ENCODE measurements around the gene LCK.

LCK gene

DNA sequence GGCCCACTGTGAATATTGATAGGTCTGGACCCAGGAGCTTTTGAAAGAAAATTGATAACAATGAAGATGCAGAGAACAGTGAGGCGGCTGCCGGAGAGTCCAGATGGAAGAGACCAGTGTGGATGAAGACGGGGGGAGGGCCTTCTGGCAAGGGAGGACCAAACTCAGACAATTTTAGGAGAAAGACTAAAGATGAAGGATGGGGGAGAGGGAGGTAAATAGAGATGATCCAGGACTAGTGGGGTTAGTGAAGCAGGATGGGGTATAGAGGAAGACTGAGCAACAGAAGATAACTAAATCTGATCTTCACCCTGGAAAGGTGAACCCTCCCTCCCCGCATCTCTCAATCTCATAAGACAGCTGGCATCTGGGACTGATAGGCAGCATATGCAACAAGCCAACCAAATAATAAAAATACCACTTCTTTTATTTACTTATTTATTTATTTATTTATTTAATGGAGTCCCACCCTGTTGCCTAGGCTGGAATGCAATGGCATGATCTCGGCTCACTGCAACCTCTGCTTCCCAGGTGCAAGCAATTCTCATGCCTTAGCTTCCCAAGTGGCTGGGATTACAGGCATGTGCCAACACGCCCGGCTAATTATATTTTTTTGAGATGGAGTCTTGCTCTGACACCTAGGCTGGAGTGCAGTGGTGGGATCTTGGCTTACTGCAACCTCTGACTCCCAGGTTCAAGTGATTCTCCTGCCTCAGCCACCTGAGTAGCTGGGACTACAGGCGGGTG, 18.3 kb upstream of the LCK start:
- no peak overlapping the region for H2BK15ac ChIP-seq (ENCODE audit: low read depth, poor library complexity, severe bottlenecking)
- H3K14ac ChIP-seq (ENCODE audit: low read length in 2 of 2), result no peak overlapping the region
- no peaks in the 10 kb centered on the region for H3K9me3 ChIP-seq (ENCODE audit: control insufficient read depth, low read length)
- H3K18ac ChIP-seq (ENCODE audit: low read depth in 1 of 2, low read length in 2 of 2), result no peak overlapping the region
- no peak overlapping the region for H3K4me2 ChIP-seq (ENCODE audit: low read length, poor library complexity, severe bottlenecking)
- H2AK5ac ChIP-seq (ENCODE audit: low read length, severe bottlenecking), result no peak overlapping the region
- 98% methylated on average over 7 of the region's 8 CpGs for WGBS
- peaks cover 53 to 69% of the 10 kb centered on the region in 2 experiments for H3K36me3 ChIP-seq (ENCODE audit: control insufficient read depth in 1 of 2, insufficient read depth in 2 of 2, low read depth in 1 of 2, low read length in 2 of 2)
- H3K79me1 ChIP-seq (replicated peaks; ENCODE audit: low read length, poor library complexity, severe bottlenecking), result peaks cover 13% of the 10 kb centered on the region
- DNase-seq, result no peak
- no peaks in the 10 kb centered on the region for H3K27me3 ChIP-seq (ENCODE audit: control insufficient read depth in 1 of 2, insufficient read depth in 1 of 2, low read length in 2 of 2)
- H3K4me3 ChIP-seq (ENCODE audit: insufficient read depth in 1 of 2, low read depth in 1 of 2, low read length in 2 of 2), result no peak overlapping the region
- H2BK120ac ChIP-seq (ENCODE audit: low read depth, low read length), result no peak overlapping the region
- H3K27ac ChIP-seq (ENCODE audit: low read length, poor library complexity, severe bottlenecking), result no peak overlapping the region
- H3K4me1 ChIP-seq (ENCODE audit: control insufficient read depth, insufficient read depth, low read depth, low read length), result peaks cover 2% of the 10 kb centered on the region
- no peak overlapping the region for H3K23ac ChIP-seq (ENCODE audit: low read length in 2 of 2)
- H2AFZ ChIP-seq (ENCODE audit: low read depth, low read length), result no peak overlapping the region
- H2BK12ac ChIP-seq (ENCODE audit: low read length in 2 of 2), result no peak overlapping the region
- no peak overlapping the region for H2BK5ac ChIP-seq (ENCODE audit: low read depth, low read length, poor library complexity, severe bottlenecking)
- no peak overlapping the region for H3K4ac ChIP-seq (ENCODE audit: low read depth in 1 of 2, low read length in 2 of 2)
- no peak overlapping the region for H4K8ac ChIP-seq (ENCODE audit: low read length)
- H3K9ac ChIP-seq (ENCODE audit: low read length), result no peak overlapping the region
- no peak overlapping the region for H4K91ac ChIP-seq (ENCODE audit: low read length)

DNA sequence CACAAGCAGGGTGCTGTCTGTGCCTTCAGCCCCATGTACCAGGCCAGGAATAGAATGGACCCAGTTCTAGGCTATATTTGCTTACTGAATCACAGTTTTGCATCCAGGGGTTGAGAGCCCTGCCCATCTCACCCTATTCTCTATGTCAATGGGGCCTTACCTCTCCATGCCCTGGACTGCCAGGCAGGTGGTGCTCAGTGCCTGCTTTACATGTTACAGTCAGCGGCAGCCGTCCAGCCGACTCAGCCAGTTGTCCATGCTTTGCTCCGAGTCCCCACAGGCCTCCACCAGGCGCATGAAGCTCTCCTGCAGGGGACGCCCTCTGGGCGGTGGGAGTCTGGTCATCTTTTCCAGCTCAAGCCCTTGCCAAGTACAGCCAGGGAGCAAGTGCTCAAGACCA, 16.3 kb upstream of the LCK start:
- no peak overlapping the region for H2AFZ ChIP-seq (ENCODE audit: low read depth, low read length)
- H3K27me3 ChIP-seq (ENCODE audit: control insufficient read depth in 1 of 2, insufficient read depth in 1 of 2, low read length in 2 of 2), result no peaks in the 10 kb centered on the region
- H3K4me1 ChIP-seq (ENCODE audit: control insufficient read depth, insufficient read depth, low read depth, low read length), result peaks cover 5% of the 10 kb centered on the region
- no peak overlapping the region for H3K4me3 ChIP-seq (ENCODE audit: insufficient read depth in 1 of 2, low read depth in 1 of 2, low read length in 2 of 2)
- H3K36me3 ChIP-seq (ENCODE audit: control insufficient read depth in 1 of 2, insufficient read depth in 2 of 2, low read depth in 1 of 2, low read length in 2 of 2), result peaks cover 36 to 54% of the 10 kb centered on the region in 2 experiments
- H3K4ac ChIP-seq (ENCODE audit: low read depth in 1 of 2, low read length in 2 of 2), result no peak overlapping the region
- H3K79me1 ChIP-seq (replicated peaks; ENCODE audit: low read length, poor library complexity, severe bottlenecking), result peaks cover 3% of the 10 kb centered on the region
- no peaks in the 10 kb centered on the region for H3K9me3 ChIP-seq (ENCODE audit: control insufficient read depth, low read length)
- H3K18ac ChIP-seq (ENCODE audit: low read depth in 1 of 2, low read length in 2 of 2), result no peak overlapping the region
- no peak for DNase-seq
- H3K27ac ChIP-seq (ENCODE audit: low read length, poor library complexity, severe bottlenecking), result no peak overlapping the region
- H3K9ac ChIP-seq (ENCODE audit: low read length), result no peak overlapping the region
- H3K14ac ChIP-seq (ENCODE audit: low read length in 2 of 2), result no peak overlapping the region
- no peak overlapping the region for H2BK120ac ChIP-seq (ENCODE audit: low read depth, low read length)
- H2BK5ac ChIP-seq (ENCODE audit: low read depth, low read length, poor library complexity, severe bottlenecking), result no peak overlapping the region
- H2BK12ac ChIP-seq (ENCODE audit: low read length in 2 of 2), result no peak overlapping the region
- no peak overlapping the region for H4K91ac ChIP-seq (ENCODE audit: low read length)
- no peak overlapping the region for H2AK5ac ChIP-seq (ENCODE audit: low read length, severe bottlenecking)
- no peak overlapping the region for H2BK15ac ChIP-seq (ENCODE audit: low read depth, poor library complexity, severe bottlenecking)
- H3K23ac ChIP-seq (ENCODE audit: low read length in 2 of 2), result no peak overlapping the region
- no peak overlapping the region for H4K8ac ChIP-seq (ENCODE audit: low read length)
- H3K4me2 ChIP-seq (ENCODE audit: low read length, poor library complexity, severe bottlenecking), result no peak overlapping the region
- WGBS, result 96% methylated on average over 7 of the region's 7 CpGs

DNA sequence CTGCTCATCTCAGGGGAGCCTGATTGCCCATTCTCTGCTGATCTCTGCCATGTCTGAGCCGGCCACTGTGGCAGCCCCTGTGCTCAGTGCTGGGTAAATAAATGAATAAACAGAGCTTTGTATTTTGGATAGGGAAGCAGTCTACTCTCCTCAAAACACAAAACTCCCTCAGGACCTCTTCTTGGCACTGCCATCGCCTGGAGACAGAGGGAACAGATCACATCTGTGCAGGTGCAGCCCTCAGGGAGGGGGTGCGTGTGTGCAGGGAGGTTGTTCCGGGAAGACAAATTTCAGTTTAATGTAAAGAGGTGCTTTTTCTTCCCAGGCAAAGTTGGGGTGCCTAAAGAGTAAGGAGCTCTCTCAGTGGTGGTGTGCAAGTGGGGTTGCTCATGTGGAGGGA, 11.7 kb upstream of the LCK start:
- Histone ChIP-seq H2BK5ac (ENCODE audit: low read depth, low read length, poor library complexity, severe bottlenecking) (no peak overlapping the region), H3K23ac (ENCODE audit: low read length in 2 of 2) (no peak overlapping the region), H3K4ac (ENCODE audit: low read depth in 1 of 2, low read length in 2 of 2) (no peak overlapping the region), H3K14ac (ENCODE audit: low read length in 2 of 2) (no peak overlapping the region), H4K91ac (ENCODE audit: low read length) (no peak overlapping the region), H3K36me3 (ENCODE audit: control insufficient read depth in 1 of 2, insufficient read depth in 2 of 2, low read depth in 1 of 2, low read length in 2 of 2) (peaks cover 10 to 16% of the 10 kb centered on the region in 2 experiments), H3K4me1 (ENCODE audit: control insufficient read depth, insufficient read depth, low read depth, low read length) (peaks cover 22% of the 10 kb centered on the region), H2AK5ac (ENCODE audit: low read length, severe bottlenecking) (no peak overlapping the region), H4K8ac (ENCODE audit: low read length) (no peak overlapping the region), H3K9ac (ENCODE audit: low read length) (peak overlapping the region; percentile 11), H3K4me2 (ENCODE audit: low read length, poor library complexity, severe bottlenecking) (no peak overlapping the region), H3K79me1 (replicated peaks; ENCODE audit: low read length, poor library complexity, severe bottlenecking) (no peaks in the 10 kb centered on the region), H3K27me3 (ENCODE audit: control insufficient read depth in 1 of 2, insufficient read depth in 1 of 2, low read length in 2 of 2) (no peaks in the 10 kb centered on the region), H2BK120ac (ENCODE audit: low read depth, low read length) (no peak overlapping the region), H2AFZ (ENCODE audit: low read depth, low read length) (no peak overlapping the region), H3K9me3 (ENCODE audit: control insufficient read depth, low read length) (no peaks in the 10 kb centered on the region), H3K27ac (ENCODE audit: low read length, poor library complexity, severe bottlenecking) (no peak overlapping the region), H2BK15ac (ENCODE audit: low read depth, poor library complexity, severe bottlenecking) (no peak overlapping the region), H3K18ac (ENCODE audit: low read depth in 1 of 2, low read length in 2 of 2) (no peak overlapping the region), H2BK12ac (ENCODE audit: low read length in 2 of 2) (no peak overlapping the region), H3K4me3 (ENCODE audit: insufficient read depth in 1 of 2, low read depth in 1 of 2, low read length in 2 of 2) (no peak overlapping the region)
- DNase-seq, result no peak
- WGBS, result 63% methylated on average over 3 of the region's 4 CpGs

DNA sequence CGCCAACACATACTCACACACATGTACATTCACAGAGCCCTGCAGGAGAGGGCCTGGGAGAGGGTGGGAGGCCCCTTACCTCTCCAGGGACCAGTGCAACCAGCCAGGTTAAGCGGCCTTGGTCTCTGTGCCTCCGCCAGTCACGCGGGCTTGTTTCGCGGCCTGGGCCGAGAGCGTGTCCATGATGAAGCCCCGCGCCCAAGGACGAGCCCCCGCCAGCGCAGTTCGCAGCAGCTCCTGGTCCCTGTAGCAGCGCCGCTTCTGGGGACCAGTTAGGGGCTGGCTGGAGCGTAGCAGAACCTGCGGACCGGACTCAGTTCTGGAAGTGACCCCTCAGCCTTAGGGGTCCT, 11.3 kb upstream of the LCK start:
- peak overlapping the region in 1 of 2 experiments; percentile 96 for H3K23ac ChIP-seq (ENCODE audit: low read length in 2 of 2)
- no peaks in the 10 kb centered on the region for H3K9me3 ChIP-seq (ENCODE audit: control insufficient read depth, low read length)
- H4K8ac ChIP-seq (ENCODE audit: low read length), result peak overlapping the region; percentile 41
- H3K36me3 ChIP-seq (ENCODE audit: control insufficient read depth in 1 of 2, insufficient read depth in 2 of 2, low read depth in 1 of 2, low read length in 2 of 2), result peaks cover 5 to 12% of the 10 kb centered on the region in 2 experiments
- H2BK5ac ChIP-seq (ENCODE audit: low read depth, low read length, poor library complexity, severe bottlenecking), result no peak overlapping the region
- peak overlapping the region in 1 of 2 experiments; percentile 62 for H3K14ac ChIP-seq (ENCODE audit: low read length in 2 of 2)
- peak overlapping the region; percentile 42 to 68 for H3K4ac ChIP-seq (ENCODE audit: low read depth in 1 of 2, low read length in 2 of 2)
- peak overlapping the region in 1 of 2 experiments; percentile 71 for H2BK12ac ChIP-seq (ENCODE audit: low read length in 2 of 2)
- peak overlapping the region; percentile 81 for H3K4me2 ChIP-seq (ENCODE audit: low read length, poor library complexity, severe bottlenecking)
- no peak overlapping the region for H2BK120ac ChIP-seq (ENCODE audit: low read depth, low read length)
- H3K9ac ChIP-seq (ENCODE audit: low read length), result peak overlapping the region; percentile 90
- H3K18ac ChIP-seq (ENCODE audit: low read depth in 1 of 2, low read length in 2 of 2), result peak overlapping the region; percentile 6 to 83
- no peaks in the 10 kb centered on the region for H3K79me1 ChIP-seq (replicated peaks; ENCODE audit: low read length, poor library complexity, severe bottlenecking)
- peak overlapping the region; percentile 60 for H2BK15ac ChIP-seq (ENCODE audit: low read depth, poor library complexity, severe bottlenecking)
- H3K4me1 ChIP-seq (ENCODE audit: control insufficient read depth, insufficient read depth, low read depth, low read length), result peaks cover 22% of the 10 kb centered on the region
- WGBS, result 32% methylated on average over 19 of the region's 20 CpGs
- no peaks in the 10 kb centered on the region for H3K27me3 ChIP-seq (ENCODE audit: control insufficient read depth in 1 of 2, insufficient read depth in 1 of 2, low read length in 2 of 2)
- no peak overlapping the region for H3K27ac ChIP-seq (ENCODE audit: low read length, poor library complexity, severe bottlenecking)
- H4K91ac ChIP-seq (ENCODE audit: low read length), result peak overlapping the region; percentile 0
- DNase-seq, result no peak
- H2AFZ ChIP-seq (ENCODE audit: low read depth, low read length), result peak overlapping the region; percentile 49
- no peak overlapping the region for H2AK5ac ChIP-seq (ENCODE audit: low read length, severe bottlenecking)
- peak overlapping the region; percentile 59 to 93 for H3K4me3 ChIP-seq (ENCODE audit: insufficient read depth in 1 of 2, low read depth in 1 of 2, low read length in 2 of 2)

Measured in mesenchymal stem cell (in vitro differentiated cells and primary cell).